Fibroblast of villous mesenchyme (primary cell): ENCODE data around the gene S100A9. TPM values are rescaled to one million over a fixed set of nuclear protein-coding genes. Genes with fewer than 3 reads are reported as not detected.

Experiments used
- DNase-seq: peaks from one replicate; pipeline ENCODE4 v3.0.0-alpha.2; 2010; ENCODE audit warnings: low read depth
- H3K4me3 ChIP-seq: 2 replicates; pipeline ENCODE4 v1.5.1; 2011; ENCODE audit warnings: low read depth, mild to moderate bottlenecking, low read length
- total RNA-seq: library from RNA; depleted of rRNA; stranded (reverse); fragments of >200 nt; gene quantifications from 2 replicates; pipeline ENCODE4 v1.2.3, GENCODE V29; 2012
- TF ChIP-seq, protein P1 (sequence below): IDR thresholded peaks from 2 replicates; pipeline ENCODE4 v1.5.1; 2012; ENCODE audit warnings: low read depth, mild to moderate bottlenecking, low read length; ENCODE audit not compliant: insufficient read depth

S100A9 gene
- total RNA-seq, 1 donor = not detected

DNA sequence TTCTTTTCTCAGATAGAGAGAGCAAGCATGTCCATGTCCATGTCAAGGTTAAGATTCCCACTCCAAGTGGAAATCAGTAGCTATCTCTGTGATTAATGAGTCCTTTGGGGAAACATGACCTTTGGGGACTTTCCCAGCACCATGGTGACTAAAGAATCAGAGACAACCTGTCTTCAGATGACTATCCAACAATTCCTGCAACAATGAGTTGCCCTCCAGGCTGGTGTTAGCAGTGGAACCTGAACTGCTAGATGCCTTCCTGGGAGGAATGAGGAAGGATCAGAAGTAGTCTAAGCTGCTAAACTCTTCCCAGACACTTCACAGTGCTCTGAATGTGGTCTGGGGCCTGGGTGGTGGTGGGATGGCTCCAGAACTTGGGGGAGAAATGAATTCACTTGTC is 6.5 kb downstream of the S100A9 start:
- H3K4me3 ChIP-seq = no peak overlapping the region
- DNase-seq = no peak
- TF ChIP-seq, protein P1, sequence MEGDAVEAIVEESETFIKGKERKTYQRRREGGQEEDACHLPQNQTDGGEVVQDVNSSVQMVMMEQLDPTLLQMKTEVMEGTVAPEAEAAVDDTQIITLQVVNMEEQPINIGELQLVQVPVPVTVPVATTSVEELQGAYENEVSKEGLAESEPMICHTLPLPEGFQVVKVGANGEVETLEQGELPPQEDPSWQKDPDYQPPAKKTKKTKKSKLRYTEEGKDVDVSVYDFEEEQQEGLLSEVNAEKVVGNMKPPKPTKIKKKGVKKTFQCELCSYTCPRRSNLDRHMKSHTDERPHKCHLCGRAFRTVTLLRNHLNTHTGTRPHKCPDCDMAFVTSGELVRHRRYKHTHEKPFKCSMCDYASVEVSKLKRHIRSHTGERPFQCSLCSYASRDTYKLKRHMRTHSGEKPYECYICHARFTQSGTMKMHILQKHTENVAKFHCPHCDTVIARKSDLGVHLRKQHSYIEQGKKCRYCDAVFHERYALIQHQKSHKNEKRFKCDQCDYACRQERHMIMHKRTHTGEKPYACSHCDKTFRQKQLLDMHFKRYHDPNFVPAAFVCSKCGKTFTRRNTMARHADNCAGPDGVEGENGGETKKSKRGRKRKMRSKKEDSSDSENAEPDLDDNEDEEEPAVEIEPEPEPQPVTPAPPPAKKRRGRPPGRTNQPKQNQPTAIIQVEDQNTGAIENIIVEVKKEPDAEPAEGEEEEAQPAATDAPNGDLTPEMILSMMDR = no peak

DNA sequence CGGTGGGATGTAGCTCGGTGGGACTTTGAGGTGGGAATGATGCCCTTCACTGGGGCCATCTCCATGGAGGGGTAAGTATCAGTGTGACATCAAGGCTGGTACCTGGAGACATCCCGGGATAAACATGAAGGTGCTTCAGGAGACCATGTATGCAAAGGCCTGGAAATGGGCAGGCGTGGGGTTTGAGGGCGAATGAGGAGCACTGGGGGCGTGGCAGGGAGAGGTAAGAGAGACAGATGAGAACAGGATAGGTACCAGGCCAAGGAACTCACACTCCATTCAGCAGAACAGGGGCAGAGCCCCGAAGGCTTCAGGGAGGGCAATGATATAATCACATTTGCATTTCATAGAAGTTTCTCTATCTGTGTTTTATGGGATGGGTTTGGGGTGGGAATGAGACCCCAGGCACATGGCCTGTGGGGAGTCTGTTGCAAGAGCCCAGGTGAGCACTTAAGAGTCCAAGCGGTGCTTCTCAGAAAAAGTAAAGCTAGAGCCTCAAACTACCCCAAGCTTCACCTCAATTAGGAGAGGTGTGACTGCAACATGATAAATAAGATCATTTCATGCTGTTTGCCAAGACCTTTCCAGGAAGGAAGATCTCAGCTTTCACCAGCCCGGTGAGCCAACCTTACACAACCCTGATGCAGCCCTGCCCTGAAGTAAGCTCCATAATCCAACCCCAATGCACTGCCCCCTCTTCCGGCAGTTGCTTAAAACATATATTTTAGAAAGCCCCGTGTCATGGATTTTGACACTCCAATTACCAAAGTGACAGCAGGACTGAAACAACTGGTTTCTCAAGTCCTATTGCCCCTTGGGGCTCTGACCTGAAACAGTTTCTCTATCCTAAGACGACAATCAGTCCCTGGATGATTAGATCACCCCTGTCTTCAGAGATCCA is 7.4 kb downstream of the S100A9 start:
- no peak overlapping the region for H3K4me3 ChIP-seq
- TF ChIP-seq, protein P1 = no peak
- no peak for DNase-seq

DNA sequence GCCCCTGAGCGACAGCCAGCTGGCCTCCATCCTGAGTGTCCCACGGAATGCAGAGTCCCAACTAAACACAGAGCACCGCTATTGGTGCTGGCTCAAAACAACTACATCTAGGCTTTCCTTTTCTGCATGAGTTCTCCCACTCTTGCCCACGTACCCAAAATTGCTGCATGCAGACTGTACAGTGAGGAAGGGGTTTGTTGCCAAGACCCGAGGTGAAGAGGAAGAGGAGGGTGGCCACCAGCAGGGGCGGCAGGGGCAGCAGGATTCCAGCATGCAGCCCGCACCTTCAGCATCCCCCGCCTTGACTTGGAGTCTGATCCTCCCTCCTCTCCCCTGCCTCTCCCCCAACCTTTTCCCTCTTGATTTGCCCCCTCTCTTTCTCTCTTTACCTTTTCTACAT is 8.0 kb downstream of the S100A9 start:
- no peak for DNase-seq
- TF ChIP-seq, protein P1 = no peak
- no peak overlapping the region for H3K4me3 ChIP-seq

DNA sequence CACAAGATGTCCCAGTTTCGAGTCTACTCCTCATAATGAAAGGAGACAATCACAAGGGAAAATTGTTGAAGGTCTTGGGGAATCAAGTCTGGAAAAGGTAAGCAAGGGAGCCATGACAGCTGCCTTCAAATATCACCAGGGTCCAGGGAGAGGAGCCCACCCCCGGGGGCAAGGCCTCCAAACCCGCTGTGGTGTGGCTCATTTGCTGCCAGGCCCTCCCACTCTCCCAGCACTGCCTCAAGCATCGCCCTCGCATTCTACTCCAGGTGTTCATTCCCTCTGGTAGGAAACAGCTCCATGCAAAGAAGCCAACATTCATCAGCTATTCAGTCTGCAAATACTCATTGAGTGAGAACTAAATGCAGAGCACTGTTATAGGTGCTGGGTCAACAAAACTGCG is 8.6 kb downstream of the S100A9 start:
- TF ChIP-seq, protein P1 = no peak
- DNase-seq = no peak
- H3K4me3 ChIP-seq = no peak overlapping the region

- no peak overlapping the region for H3K4me3 ChIP-seq
- DNase-seq = no peak
- TF ChIP-seq, protein P1 = no peak
These were observed 9.4 kb downstream of the S100A9 start for GRCh38 chr1:153367090-153367489.

GRCh38 chr1:153368495-153368894 is 10.8 kb downstream of the S100A9 start:
- no peak overlapping the region for H3K4me3 ChIP-seq
- TF ChIP-seq, protein P1 = no peak
- DNase-seq = no peak
